Activated CD8-positive, alpha-beta memory T cell treated with anti-CD3 and anti-CD28 coated beads, Interleukin-2, amount 50 U/mL, for 24 hours (primary cell): ENCODE measurements around the gene TMPRSS12.
"Not testable (repeated sequence)": the region's sequence is repeated elsewhere in the genome, so short reads cannot be mapped to it uniquely, and the experiment has no call there.

Experiments used
- DNase-seq: peaks from one replicate; pipeline ENCODE4 v3.0.0-alpha.2; 2020; ENCODE audit errors: extremely low read depth

TMPRSS12 gene

DNA sequence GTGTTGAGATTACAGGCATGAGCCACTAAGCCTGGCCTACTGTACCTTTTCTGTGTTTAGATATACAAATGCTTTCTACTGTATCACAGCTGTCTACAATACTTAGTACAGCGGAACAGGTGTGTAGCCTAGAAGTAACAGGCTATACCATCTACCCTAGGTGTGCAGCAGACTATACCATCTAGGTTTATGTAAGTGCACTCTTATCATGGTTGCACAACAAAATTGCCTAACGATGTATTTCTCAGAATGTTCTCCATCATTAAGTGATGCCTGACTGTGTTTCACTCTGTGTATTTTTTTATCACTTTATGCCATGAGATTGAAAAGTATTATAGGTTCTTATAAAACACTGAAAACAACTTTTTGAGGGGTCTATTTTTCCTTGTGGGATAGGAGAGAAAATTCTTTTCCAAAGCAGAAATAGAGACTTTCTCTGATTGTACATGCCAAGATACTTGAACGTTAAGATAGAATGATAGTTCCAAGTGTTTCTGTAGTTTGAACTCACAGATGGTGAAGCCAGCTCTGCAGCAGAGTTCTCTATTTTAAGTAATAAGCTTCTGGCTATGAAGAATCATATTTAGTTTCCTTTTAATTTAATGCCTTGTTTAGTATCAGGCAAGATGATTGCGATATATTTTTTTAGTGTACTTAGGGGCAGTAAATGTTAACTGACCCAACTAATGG lies 17.0 kb downstream of the TMPRSS12 start:
- no peak for DNase-seq

DNA sequence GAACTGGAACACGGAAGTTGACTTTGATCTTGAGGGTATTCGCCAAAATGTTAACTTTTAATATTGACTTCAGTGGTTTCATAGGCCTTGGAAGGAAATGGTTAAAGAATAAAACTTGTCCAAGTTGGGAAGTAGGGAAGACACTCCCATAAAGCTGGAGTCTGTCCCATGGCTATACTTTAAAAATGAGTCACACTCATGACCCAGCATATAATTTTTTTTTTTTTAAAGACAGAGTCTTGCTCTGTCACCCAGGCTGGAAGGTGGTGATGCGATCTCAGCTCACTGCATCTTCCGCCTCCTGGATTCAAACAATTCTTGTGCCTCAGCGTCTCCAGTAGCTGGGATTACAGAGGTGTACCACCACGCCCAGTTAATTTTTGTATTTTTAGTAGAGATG lies 19.6 kb downstream of the TMPRSS12 start:
- no peak for DNase-seq

DNA sequence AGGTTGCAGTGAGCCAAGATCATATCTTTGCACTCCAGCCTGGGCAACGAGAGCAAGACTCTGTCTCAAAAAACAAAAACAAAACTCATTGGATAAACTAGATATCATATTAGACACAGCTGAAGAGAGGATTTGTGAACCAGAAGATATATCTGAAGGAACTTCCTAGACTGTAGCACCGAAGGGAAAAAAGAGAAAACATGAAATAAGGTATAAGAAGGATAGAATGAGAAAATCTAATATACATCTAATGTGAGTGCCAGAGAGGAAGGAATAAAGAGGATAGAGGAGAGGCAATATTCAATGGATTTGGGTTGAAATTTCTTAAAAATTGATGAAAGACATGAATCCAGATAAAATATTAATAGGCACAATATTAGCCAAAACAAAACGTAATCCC lies 22.5 kb downstream of the TMPRSS12 start:
- no peak for DNase-seq

DNA sequence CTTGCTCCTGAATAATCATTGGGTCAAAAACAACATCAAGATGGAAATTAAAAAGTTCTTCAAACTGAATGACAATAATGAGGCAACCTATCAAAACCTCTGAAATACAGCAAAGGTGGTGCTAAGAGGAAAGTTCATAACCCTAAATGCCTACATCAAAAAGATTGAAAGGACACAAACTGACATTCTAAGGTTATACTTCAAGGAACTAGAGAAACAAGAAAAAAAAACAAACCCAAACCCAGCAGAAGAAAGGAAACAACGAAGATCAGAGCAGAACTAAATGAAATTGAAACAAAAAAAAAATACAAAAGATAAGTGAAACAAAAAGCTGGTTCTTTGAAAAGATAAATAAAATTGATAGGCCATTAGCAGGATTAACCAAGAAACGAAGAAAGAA lies 26.2 kb downstream of the TMPRSS12 start:
- not testable (repeated sequence) for DNase-seq

DNA sequence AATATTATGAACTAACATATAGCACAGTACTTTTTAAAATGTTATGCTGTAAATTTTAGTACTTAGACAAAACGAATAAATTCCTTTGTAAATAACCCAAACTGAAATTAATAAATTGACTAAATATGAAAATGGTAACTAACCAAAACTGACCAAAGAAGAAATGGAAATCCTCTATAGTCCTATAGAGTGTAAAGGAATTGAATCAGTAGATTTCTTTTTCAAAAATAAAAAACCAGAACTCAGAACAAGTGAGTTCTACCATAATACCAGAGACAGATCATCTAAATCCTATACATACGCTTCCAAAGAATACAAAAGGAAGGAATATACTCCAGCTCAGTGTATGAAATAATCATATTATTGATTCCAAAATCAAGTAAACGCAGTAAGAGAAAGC lies 39.8 kb downstream of the TMPRSS12 start:
- no peak for DNase-seq

DNA sequence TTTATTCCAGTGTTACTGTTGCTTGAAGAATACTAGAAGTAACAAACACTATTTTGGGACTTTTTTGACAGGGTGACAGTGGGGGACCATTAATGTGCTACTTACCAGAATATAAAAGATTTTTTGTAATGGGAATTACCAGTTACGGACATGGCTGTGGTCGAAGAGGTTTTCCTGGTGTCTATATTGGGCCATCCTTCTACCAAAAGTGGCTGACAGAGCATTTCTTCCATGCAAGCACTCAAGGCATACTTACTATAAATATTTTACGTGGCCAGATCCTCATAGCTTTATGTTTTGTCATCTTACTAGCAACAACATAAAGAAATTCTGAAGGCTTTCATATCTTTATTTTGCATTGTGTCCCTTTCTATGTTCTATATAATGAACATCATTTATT lies 44.5 kb downstream of the TMPRSS12 start:
- DNase-seq = no peak

DNA sequence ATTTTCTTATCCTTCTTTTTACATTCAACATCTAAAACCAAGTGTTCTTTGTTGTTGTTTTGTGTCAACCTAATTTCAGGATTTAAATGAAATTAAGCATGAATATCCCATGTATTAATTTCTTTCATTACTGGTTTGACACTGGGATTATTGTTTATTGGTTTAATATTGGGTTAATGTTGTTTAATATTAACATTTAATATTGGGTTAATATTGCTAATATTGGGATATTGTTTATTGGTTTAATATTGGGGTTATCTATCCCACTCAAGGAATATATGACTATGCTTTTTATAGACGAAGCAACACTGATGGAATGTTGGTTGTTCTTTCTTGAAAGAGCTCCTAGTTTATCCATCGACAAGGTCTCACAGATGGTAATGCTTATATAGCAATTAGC lies 45.9 kb downstream of the TMPRSS12 start:
- no peak for DNase-seq

DNA sequence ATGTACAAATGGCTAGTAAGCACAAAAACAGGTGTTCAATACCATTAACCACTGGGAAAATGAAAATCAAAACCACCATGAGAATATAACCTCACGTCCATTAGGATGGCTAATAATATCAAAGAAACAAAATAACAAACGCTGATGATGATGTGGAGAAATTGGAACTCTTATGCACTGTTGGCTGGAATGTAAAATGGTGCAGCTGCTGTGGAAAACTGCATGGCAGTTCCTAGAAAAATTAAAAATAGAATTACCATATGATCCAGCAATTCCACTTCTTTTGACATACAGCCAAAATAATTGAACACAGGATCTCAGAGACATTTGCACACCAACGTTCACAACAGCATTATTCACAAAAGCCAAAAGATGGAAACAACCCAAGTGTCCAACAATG lies 51.5 kb downstream of the TMPRSS12 start:
- no peak for DNase-seq

DNA sequence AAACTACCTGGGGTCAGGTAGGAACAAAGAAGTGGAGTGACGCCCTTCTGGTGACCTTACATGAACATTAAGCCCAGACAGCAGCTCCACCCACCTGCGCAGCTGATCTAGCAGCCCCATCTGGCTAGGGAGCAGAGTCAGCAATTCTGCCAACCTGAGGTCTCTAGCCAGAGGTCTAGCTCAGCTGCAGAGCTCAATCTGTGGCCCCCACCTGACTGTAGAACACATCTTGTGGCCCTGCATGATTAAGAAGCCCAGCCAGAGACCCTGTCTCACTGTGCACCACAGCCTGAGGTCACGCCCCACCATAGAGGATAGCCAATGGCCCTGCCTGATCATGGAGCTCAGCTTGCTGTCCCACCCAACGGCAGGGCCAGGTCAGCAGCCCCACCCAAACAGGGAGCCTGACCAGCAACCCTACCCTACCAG lies 59.0 kb downstream of the TMPRSS12 start:
- DNase-seq = no peak

DNA sequence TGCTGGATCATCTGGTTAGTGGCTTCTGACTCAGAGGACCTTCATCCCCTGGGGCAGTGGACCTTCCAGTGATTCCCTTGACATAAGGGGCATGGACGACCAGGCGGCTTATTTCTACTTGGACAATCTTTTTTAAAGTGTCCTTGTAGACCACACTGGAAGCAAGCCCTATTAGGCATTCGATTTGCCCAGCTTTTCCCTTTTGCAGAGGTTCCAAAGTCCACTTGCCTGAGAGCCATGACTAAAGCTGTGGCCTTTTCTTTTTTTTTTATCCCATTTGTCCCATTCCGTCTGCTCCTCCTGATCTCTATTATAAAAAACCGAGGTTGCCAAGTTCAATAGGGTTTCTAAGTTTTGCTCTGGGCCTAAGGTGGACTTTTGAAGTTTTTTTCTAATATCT lies 65.8 kb downstream of the TMPRSS12 start:
- DNase-seq = not testable (repeated sequence)

DNA sequence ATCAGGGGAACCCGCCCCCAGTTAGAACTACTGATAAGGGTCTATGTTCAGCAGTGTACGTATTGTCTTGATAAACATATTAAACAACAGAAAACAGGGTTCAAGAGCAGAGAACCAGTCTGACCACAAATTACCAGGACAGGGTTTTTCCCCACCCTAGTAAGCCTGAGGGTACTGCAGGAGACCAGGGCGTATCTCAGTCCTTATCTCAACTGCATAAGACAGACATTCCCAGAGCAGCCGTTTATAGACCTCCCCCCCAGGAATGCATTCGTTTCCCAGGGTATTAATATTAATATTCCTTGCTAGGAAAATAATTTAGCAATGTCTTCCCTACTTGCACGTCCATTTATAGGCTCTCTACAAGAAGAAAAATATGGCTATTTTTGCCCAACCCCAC lies 69.6 kb downstream of the TMPRSS12 start:
- DNase-seq = not testable (repeated sequence)

DNA sequence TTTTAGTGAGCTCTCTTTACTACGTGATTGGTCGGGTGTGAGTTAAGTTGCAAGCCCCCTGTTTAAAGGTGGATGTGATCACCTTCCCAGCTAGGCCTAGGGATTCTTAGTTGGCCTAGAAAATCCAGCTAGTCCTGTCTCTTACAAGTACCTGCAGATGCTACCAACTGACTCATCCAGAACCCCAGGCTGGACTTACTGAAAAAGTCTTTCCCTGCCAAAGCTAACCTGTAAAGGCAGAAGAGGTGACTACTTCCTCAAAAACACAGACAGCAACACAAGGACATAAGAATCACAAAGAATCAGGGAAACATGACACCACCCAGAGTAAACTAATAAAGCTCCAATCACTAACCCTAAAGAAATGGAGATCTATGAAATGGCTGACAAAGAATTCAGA lies 70.5 kb downstream of the TMPRSS12 start:
- DNase-seq = no peak

DNA sequence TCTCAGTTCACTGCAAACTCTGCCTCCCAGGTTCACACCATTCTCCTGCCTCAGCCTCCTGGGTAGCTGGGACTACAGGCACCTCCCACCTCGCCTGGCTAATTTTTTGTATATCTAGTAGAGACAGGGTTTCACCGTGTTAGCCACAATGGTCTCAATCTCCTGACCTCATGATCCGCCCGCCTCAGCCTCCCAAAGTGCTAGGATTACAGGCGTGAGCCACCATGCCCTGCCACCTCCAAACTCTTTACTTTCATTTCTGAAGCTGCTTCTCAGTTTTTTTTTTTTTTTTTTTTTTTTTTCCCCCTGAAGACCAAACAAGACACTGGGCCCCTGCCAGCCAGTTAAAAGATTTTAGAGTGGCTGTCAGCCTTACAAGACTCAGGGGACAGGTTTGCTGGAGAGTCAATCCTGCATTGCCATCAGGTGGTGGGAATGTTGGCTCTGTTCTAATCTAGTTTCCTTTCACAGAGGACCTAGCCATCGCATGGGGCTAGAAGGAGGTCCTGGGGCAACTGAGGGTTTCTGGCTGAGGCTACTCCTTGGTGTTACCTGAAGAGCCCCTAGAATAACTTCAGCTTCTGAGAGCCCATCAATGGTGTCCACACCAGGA lies 72.3 kb downstream of the TMPRSS12 start:
- DNase-seq = no peak

DNA sequence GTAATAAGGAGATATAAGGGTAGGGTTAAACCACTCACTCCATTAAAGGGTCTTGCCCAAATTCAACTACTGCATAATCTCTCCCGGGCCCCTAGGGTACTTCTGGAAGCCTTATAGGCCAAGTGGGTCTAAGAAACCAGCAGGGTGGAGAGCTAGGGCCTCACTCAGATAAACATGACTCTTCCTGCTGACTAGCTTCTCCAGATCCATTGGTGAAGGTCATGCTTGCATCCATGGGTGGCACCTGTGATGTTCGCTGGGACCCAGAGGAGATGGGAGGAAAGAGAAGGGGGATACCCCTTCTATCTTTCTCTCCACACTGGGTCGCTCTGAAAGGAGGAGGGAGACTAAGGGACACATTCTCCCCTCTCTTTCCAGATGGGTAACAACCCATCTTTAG lies 73.6 kb downstream of the TMPRSS12 start:
- DNase-seq = no peak

DNA sequence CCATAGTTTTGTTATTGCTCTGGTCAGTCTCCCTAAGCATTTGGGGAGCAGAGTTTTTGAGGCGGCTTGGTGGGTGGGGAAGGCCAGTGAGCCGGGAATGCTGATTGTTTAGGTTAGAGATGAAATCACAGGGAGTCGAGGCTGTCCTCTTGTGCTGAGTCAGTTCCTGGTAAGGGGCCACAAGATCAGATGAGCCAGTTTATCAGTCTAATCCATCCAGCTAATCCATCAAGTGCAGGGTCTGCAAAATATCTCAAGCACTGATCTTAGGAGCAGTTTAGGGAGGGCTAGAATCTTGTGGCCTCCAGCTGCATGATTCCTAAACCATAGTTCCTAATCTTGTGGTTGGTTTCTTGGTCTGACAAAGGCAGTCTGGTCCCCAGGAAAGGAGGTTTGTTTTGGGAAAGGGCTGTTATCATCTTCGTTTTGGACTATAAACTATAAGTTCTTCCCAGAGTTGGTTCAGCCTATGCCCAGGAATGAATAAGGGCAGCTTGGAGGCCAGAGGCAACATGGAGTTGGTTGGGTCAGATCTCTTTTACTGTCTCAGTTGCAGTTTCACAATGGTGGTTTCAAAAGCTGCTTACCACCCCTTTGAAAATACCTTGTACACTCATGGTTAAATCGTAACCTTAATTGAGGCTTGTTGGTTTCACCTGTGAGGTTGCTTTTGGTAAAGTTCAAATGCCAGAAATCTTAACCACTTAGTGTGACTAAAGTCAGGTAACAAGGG lies 76.0 kb downstream of the TMPRSS12 start:
- DNase-seq = no peak

DNA sequence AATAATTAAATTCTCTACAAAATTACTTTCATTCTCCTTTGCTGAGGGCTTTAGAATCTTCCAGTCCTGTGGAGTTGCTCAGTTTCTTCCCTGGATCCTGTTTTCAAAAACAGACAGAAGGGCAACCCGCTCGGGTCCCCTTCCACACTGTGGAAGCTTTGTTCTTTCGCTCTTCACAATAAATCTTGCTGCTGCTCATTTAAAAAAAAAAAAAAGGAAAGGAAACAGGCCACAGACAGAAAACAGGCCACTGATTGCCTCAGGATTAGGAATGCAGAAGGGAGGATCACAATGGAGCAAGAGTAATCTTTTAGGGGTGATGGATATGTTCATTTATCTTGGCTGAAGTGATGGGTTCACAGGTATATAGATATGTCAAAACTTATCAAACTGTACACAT lies 80.1 kb downstream of the TMPRSS12 start:
- no peak for DNase-seq

DNA sequence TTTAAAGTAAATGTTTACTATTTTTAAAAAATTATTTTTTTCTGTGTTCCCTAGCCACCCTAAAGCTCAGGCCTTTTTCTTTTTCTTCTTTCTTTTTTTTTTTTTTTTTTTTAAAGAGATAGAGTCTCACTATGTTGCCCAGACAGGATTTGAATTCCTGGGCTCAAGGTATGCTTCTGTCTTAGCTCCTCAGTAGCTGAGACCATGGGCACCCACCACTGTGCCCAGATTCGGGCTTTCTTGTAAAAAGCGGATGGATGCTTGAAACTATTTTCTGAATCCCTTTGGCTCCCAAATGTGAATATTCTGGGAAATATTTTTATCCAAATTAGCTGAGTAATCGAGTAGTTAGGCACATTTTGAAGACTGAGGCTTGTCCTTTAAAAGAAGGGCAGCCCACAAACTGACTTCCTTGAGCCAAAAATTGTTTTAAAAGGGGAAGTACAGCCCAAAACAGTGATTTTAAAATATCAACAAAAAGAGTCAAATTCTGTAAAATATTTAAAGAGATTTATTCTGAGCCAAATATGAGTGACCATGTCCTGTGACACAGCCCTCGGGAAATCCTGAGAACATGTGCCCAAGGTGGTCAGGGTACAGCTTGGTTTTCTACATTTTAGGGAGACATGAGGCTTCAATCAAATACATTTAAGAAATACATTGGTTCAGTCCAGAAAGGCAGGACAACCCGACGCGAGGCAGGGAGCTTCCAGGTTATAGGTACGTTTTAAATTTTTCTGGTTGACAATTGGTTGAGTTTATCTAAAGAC lies 80.8 kb downstream of the TMPRSS12 start:
- no peak for DNase-seq

DNA sequence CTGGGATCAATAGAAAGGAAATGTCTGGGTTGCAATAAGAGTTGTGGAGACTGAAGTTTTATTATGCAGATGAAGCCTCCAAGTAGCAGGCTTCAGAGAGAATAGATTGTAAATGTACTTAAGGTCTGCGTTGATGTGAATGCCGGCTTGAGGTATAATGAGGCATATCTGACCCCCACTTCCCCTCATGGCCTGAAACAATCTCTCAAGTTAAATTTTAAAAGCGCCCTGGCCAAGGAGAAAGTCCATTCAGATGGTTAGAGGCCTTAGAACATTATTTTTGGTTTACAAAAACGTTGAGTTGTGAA lies 81.4 kb downstream of the TMPRSS12 start:
- no peak for DNase-seq

DNA sequence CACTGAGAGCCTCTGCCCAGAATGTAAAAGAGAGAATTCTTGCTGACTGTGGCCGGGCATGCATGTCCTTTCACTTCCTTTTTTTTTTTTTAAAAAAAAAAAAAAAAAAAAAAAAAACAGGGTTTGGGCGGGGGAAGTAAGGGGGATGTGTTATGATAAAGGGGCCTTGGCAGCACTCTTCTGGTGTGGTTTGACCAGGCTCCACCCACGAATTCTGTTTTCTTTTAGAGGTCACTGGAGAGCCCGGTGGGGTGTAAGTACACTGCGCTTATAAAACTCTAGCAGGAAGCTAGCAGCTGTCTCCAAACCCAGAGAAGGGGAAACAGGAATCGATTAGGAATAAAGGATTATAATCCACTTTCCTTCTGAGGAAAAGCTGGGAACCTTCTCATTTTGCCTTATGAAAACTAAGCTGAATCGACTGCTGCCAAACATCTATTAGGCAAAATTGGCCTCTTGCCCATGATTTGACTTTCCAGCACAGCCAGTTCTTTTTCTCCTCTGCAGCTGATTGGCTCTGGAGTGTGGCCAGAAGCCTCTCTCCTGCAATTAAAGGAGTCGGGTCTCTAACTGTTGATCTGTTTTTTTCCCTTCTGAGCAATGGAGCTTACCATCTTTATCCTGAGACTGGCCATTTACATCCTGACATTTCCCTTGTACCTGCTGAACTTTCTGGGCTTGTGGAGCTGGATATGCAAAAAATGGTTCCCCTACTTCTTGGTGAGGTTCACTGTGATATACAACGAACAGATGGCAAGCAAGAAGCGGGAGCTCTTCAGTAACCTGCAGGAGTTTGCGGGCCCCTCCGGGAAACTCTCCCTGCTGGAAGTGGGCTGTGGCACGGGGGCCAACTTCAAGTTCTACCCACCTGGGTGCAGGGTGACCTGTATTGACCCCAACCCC lies 82.0 kb downstream of the TMPRSS12 start:
- DNase-seq = no peak

DNA sequence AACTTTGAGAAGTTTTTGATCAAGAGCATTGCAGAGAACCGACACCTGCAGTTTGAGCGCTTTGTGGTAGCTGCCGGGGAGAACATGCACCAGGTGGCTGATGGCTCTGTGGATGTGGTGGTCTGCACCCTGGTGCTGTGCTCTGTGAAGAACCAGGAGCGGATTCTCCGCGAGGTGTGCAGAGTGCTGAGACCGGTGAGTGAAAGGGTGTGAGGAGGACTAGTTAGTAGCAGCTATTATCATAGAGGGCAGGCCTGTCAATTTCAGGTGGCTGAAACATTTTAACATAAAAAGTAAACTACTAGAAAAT lies 82.6 kb downstream of the TMPRSS12 start:
- DNase-seq = no peak

DNA sequence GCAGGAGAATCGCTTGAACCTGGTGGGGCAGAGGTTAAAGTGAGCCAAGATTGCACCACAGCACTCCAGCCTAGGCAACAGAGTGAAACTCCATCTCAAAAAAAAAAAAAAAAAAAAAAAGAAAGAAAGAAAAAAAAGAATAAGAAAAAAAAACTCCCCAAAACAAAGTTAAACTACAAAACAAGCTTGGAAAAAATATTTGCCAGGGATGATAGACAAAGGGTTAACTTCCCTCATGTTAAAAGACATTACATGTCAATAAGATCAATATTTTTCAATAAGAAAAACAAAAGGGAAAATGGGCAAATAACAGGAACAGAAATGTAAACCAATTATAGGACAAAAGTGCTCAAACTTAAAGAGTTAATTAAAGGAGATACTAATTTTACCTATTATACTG lies 83.2 kb downstream of the TMPRSS12 start:
- no peak for DNase-seq

DNA sequence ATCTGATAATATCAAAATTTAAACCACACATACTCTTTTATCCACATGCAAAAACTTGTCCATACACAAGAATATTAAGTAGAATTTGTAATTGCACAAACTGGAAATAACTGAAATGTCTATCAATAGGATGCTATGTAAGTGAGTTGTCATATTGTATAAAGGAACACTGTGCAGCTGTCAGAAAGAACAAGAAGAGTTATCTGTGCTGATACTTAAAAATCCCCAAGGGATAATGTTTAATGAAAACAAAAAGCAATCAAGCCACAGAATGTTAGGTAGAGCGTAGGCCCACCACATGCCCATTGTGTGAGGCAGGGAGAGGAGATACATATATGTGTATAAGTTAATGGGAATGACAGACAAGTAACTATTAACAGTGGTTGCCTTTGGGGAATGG lies 83.7 kb downstream of the TMPRSS12 start:
- DNase-seq = no peak
